ENCODE results near the gene ESD. TPM values are rescaled to one million over a fixed set of nuclear protein-coding genes. Genes with fewer than 3 reads are reported as not detected.
"Not testable (repeated sequence)": the region's sequence is repeated elsewhere in the genome, so short reads cannot be mapped to it uniquely, and the experiment has no call there.

ESD gene
- total RNA-seq, 6 experiments from 2014 or later: 69.8 to 90.6 (median 85.4) TPM

DNA sequence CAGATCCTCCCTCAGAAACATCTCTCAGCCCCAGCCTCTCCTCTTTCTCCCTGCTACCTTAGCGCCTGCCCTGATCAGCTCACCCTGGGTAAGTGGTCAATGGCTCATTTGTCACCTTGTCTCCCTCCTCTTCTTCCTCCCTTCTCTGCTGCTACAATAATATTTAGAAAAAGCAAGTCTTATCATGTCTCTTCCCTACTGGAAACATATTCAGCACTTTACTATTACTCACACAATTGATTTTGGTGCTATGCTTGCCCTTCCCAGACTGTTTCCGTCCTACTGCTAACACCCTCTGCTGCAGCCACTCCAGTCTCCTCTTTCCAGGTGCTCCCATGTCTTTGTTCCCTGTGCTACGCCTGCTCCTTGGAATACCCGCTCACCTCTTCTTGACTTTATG is 35.8 kb downstream of the ESD start:
- Histone ChIP-seq H3K9me3 (no peaks in the 10 kb centered on the region), H3K27me3 (no peaks in the 10 kb centered on the region), H3K4me1 (peaks cover 0 to 34% (median 6%) of the 10 kb centered on the region in 4 donors), H3K4me3 (no peak overlapping the region), H3K27ac (no peak overlapping the region), H3K36me3 (no peaks in the 10 kb centered on the region)
- TF ChIP-seq, protein P1, sequence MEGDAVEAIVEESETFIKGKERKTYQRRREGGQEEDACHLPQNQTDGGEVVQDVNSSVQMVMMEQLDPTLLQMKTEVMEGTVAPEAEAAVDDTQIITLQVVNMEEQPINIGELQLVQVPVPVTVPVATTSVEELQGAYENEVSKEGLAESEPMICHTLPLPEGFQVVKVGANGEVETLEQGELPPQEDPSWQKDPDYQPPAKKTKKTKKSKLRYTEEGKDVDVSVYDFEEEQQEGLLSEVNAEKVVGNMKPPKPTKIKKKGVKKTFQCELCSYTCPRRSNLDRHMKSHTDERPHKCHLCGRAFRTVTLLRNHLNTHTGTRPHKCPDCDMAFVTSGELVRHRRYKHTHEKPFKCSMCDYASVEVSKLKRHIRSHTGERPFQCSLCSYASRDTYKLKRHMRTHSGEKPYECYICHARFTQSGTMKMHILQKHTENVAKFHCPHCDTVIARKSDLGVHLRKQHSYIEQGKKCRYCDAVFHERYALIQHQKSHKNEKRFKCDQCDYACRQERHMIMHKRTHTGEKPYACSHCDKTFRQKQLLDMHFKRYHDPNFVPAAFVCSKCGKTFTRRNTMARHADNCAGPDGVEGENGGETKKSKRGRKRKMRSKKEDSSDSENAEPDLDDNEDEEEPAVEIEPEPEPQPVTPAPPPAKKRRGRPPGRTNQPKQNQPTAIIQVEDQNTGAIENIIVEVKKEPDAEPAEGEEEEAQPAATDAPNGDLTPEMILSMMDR (IDR thresholded peaks at IDR 0.05): no peak
- no peak for TF ChIP-seq POLR2A (IDR thresholded peaks at IDR 0.05)
- intact Hi-C loops (cut with DNase I): no loop called here
- WGBS (ENCODE audit: insufficient coverage, low coverage, low lambda C conversion rate, missing lambda C conversion rate): 98% methylated on average over 4 of the region's 4 CpGs
- DNase-seq (no peak), ATAC-seq (no peak)

DNA sequence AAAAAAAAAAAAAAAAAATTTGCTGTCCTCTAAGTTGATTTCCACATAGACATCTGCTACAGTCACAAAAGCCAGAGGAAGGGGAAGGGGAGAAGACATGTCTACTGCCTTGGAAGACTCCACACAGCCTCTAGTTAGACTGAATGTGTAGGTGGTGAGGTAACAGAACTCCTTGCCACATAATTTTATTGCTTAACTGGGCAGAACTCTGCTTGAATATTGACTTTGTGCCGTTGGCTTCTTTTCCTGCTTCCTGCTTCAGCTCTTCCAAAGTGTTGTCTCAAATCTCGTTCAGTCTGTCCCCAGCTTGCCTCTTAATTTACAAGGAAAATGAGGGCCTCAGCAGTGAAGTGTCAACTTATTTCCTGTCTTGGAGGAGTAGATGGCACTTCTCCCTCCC is 37.1 kb downstream of the ESD start:
- no peaks in the 10 kb centered on the region for H3K36me3 ChIP-seq
- no peaks in the 10 kb centered on the region for H3K9me3 ChIP-seq
- DNase-seq (peak in 1 of 3 donors; percentile 50), ATAC-seq (peak; percentile 81 to 91 (median 87))
- TF ChIP-seq POLR2A (IDR thresholded peaks at IDR 0.05): no peak
- TF ChIP-seq, protein P1 (IDR thresholded peaks at IDR 0.05): no peak
- intact Hi-C loops (cut with DNase I): no loop called here
- peak overlapping the region in 2 of 3 donors; percentile 6 to 56 for H3K27ac ChIP-seq
- H3K4me1 ChIP-seq: peaks cover 0 to 34% (median 6%) of the 10 kb centered on the region in 4 donors
- 4% methylated on average over 2 of the region's 2 CpGs for WGBS (ENCODE audit: insufficient coverage, low coverage, low lambda C conversion rate, missing lambda C conversion rate)
- no peaks in the 10 kb centered on the region for H3K27me3 ChIP-seq
- no peak overlapping the region for H3K4me3 ChIP-seq

DNA sequence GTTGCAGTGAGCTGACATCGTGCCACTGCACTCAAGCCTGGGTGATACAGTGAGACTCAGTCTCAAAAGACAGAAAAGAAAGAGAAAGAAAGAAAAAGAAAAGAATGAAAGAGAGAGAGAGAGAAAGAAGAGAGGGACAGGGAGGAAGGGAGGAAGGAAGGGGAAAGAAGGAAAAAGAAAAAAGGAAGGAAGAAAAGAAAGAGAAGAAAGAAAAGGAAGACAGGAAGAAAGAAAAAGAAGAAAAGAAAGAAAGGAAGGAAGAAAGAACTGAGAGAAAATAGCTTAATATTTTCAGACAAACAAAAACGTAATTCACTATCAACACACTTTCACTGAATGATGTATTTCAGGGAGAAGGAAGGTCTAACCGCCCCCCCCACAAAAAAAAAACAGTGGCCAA is 39.3 kb downstream of the ESD start:
- Histone ChIP-seq H3K4me3 (no peak overlapping the region), H3K4me1 (peaks cover 0 to 34% (median 6%) of the 10 kb centered on the region in 4 donors), H3K27me3 (no peaks in the 10 kb centered on the region), H3K9me3 (no peaks in the 10 kb centered on the region), H3K27ac (no peak overlapping the region), H3K36me3 (no peaks in the 10 kb centered on the region)
- intact Hi-C loops (cut with DNase I): no loop called here
- no peak for TF ChIP-seq POLR2A (IDR thresholded peaks at IDR 0.05)
- TF ChIP-seq, protein P1 (IDR thresholded peaks at IDR 0.05): no peak
- DNase-seq (no peak), ATAC-seq (no peak)
- 48% methylated on average over 3 of the region's 3 CpGs for WGBS (ENCODE audit: insufficient coverage, low coverage, low lambda C conversion rate, missing lambda C conversion rate)

DNA sequence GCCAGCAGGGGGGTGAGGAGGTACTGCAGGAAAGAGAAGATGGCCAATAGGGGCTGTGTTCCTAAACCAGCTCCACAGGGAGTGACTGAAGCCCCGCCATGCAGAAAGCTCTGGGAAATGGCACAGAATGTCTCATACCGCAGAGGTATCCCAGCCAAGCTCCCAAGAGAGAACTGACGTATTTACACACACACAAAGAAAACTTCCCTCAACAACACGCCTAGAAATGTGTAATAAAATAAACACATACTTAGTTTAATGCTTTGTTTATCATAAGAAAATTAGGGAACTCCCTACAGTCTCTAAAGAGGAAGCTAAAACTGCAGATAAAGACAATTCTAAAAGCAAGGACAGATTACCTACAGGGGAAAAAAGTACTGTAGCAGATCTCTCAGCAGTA is 40.0 kb downstream of the ESD start:
- Histone ChIP-seq H3K27ac (no peak overlapping the region), H3K9me3 (no peaks in the 10 kb centered on the region), H3K36me3 (no peaks in the 10 kb centered on the region), H3K4me1 (peaks cover 0 to 30% (median 5%) of the 10 kb centered on the region in 4 donors), H3K4me3 (no peak overlapping the region), H3K27me3 (no peaks in the 10 kb centered on the region)
- ATAC-seq (no peak), DNase-seq (no peak)
- intact Hi-C loops (cut with DNase I): no loop called here
- no peak for TF ChIP-seq POLR2A (IDR thresholded peaks at IDR 0.05)
- TF ChIP-seq, protein P1 (IDR thresholded peaks at IDR 0.05): no peak
- WGBS (ENCODE audit: insufficient coverage, low coverage, low lambda C conversion rate, missing lambda C conversion rate): 48% methylated on average over 4 of the region's 4 CpGs

DNA sequence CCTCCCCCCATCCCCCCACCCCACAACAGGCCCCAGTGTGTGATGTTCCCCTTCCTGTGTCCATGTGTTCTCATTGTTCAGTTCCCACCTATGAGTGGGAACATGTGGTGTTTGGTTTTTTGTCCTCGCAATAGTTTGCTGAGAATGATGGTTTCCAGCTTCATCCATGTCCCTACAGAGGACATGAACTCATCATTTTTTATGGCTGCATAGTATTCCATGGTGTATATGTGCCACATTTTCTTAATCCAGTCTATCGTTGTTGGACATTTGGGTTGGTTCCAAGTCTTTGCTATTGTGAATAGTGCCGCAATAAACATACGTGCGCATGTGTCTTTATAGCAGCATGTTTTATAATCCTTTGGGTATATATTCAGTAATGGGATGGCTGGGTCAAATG is 41.5 kb downstream of the ESD start:
- H3K9me3 ChIP-seq; DNase-seq; H3K4me3 ChIP-seq; ATAC-seq; H3K27me3 ChIP-seq; intact Hi-C loops (cut with DNase I); H3K36me3 ChIP-seq; H3K27ac ChIP-seq: not testable (repeated sequence)
- peaks cover 0 to 15% (median under 1%) of the 10 kb centered on the region in 4 donors for H3K4me1 ChIP-seq
- WGBS (ENCODE audit: insufficient coverage, low coverage, low lambda C conversion rate, missing lambda C conversion rate): no CpG with 5 or more reads among the region's 5 CpGs
